Activated naive CD8-positive, alpha-beta T cell treated with anti-CD3 and anti-CD28 coated beads, Interleukin-2, amount 10 ng/mL, durations not matched to agents 7 days and 5 days (primary cell): ENCODE results near the gene ARHGAP26. TPM values are rescaled to one million over a fixed set of nuclear protein-coding genes. Genes with fewer than 3 reads are reported as not detected.
"Not testable (repeated sequence)": the region's sequence is repeated elsewhere in the genome, so short reads cannot be mapped to it uniquely, and the experiment has no call there.

Experiments
- ATAC-seq: fragments of 150-1000 bp; cut with Tn5 transposase; one replicate; pipeline ENCODE4 v1.10.0; 2021; ENCODE audit warnings: low read depth, moderate library complexity
- POLR2A ChIA-PET: fragments of 350-600 bp; sonication (Branson Sonifier 250); formaldehyde crosslinking; loops from one replicate; lab custom pipeline; 2021; ENCODE audit warnings: antibody characterized with exemption; lab: Charles Lee
- DNase-seq: peaks from one replicate; pipeline ENCODE4 v3.0.0; 2021
- H3K27ac Mint-ChIP-seq: one replicate; pipeline ENCODE4 v1.8.0; 2022; ENCODE audit warnings: mild to moderate bottlenecking, mixed read lengths
- H3K27me3 Mint-ChIP-seq: one replicate; pipeline ENCODE4 v1.8.0; 2022; ENCODE audit warnings: mild to moderate bottlenecking, moderate library complexity, mixed read lengths
- H3K36me3 Mint-ChIP-seq: one replicate; pipeline ENCODE4 v1.8.0; 2021; ENCODE audit warnings: mild to moderate bottlenecking, mixed read lengths
- H3K4me1 Mint-ChIP-seq: one replicate; pipeline ENCODE4 v1.8.0; 2021; ENCODE audit warnings: mixed read lengths
- H3K4me3 Mint-ChIP-seq: one replicate; pipeline ENCODE4 v1.8.0; 2022; ENCODE audit warnings: mild to moderate bottlenecking, moderate library complexity, mixed read lengths
- H3K9me3 Mint-ChIP-seq: one replicate; pipeline ENCODE4 v1.8.0; 2021; ENCODE audit warnings: mixed read lengths
- total RNA-seq, 2 experiments: library from RNA; stranded (reverse); gene quantifications; one replicate each; pipeline ENCODE4 v1.2.3, GENCODE V29; 2021

ARHGAP26 gene
- total RNA-seq, 2 experiments from 2014 or later, result 30.6 to 32.0 TPM

GRCh38 chr5:142935014-142935413 lies 164.8 kb downstream of the ARHGAP26 start:
- H3K4me1 Mint-ChIP-seq, result peaks cover 26% of the 10 kb centered on the region
- H3K27ac Mint-ChIP-seq, result no peak overlapping the region
- peaks cover 46% of the 10 kb centered on the region for H3K36me3 Mint-ChIP-seq
- POLR2A ChIA-PET, result no interaction called here
- DNase-seq, result no peak
- no peaks in the 10 kb centered on the region for H3K27me3 Mint-ChIP-seq
- H3K9me3 Mint-ChIP-seq, result no peaks in the 10 kb centered on the region
- ATAC-seq, result no peak
- no peak overlapping the region for H3K4me3 Mint-ChIP-seq

- no peak for DNase-seq
- POLR2A ChIA-PET, result no interaction called here
- H3K4me1 Mint-ChIP-seq, result peaks cover 28% of the 10 kb centered on the region
- no peak overlapping the region for H3K4me3 Mint-ChIP-seq
- no peak overlapping the region for H3K27ac Mint-ChIP-seq
- no peaks in the 10 kb centered on the region for H3K27me3 Mint-ChIP-seq
- no peak for ATAC-seq
- H3K9me3 Mint-ChIP-seq, result no peaks in the 10 kb centered on the region
- H3K36me3 Mint-ChIP-seq, result peaks cover 35% of the 10 kb centered on the region
Observed at GRCh38 chr5:142937374-142937773, 167.2 kb downstream of the ARHGAP26 start.

GRCh38 chr5:142938266-142938880 lies 168.2 kb downstream of the ARHGAP26 start:
- H3K4me3 Mint-ChIP-seq, result no peak overlapping the region
- peaks cover 33% of the 10 kb centered on the region for H3K36me3 Mint-ChIP-seq
- peaks cover 28% of the 10 kb centered on the region for H3K4me1 Mint-ChIP-seq
- ATAC-seq (no peak), DNase-seq (no peak)
- POLR2A ChIA-PET, result no interaction called here
- H3K27ac Mint-ChIP-seq, result no peak overlapping the region
- no peaks in the 10 kb centered on the region for H3K9me3 Mint-ChIP-seq
- H3K27me3 Mint-ChIP-seq, result no peaks in the 10 kb centered on the region

- ATAC-seq, result no peak
- Mint-ChIP-seq H3K4me3 (no peak overlapping the region), H3K36me3 (peaks cover 28% of the 10 kb centered on the region), H3K27me3 (no peaks in the 10 kb centered on the region), H3K27ac (no peak overlapping the region), H3K4me1 (peaks cover 25% of the 10 kb centered on the region), H3K9me3 (no peaks in the 10 kb centered on the region)
- POLR2A ChIA-PET, result no interaction called here
- no peak for DNase-seq
Observed at GRCh38 chr5:142939006-142939405, 168.8 kb downstream of the ARHGAP26 start.

- Mint-ChIP-seq H3K9me3 (no peaks in the 10 kb centered on the region), H3K27ac (no peak overlapping the region), H3K36me3 (peaks cover 23% of the 10 kb centered on the region), H3K4me1 (peaks cover 21% of the 10 kb centered on the region), H3K4me3 (no peak overlapping the region), H3K27me3 (no peaks in the 10 kb centered on the region)
- POLR2A ChIA-PET, result no interaction called here
- ATAC-seq, result no peak
- no peak for DNase-seq
Observed at GRCh38 chr5:142939884-142940283, 169.7 kb downstream of the ARHGAP26 start.

GRCh38 chr5:142941245-142941644 lies 171.1 kb downstream of the ARHGAP26 start:
- Mint-ChIP-seq H3K9me3 (no peaks in the 10 kb centered on the region), H3K4me1 (peaks cover 14% of the 10 kb centered on the region), H3K4me3 (no peak overlapping the region), H3K36me3 (peaks cover 22% of the 10 kb centered on the region), H3K27me3 (no peaks in the 10 kb centered on the region), H3K27ac (no peak overlapping the region)
- peak; percentile 45 for ATAC-seq
- DNase-seq, result no peak
- POLR2A ChIA-PET, result no interaction called here

- H3K9me3 Mint-ChIP-seq, result no peaks in the 10 kb centered on the region
- peaks cover 17% of the 10 kb centered on the region for H3K4me1 Mint-ChIP-seq
- no peaks in the 10 kb centered on the region for H3K27me3 Mint-ChIP-seq
- H3K27ac Mint-ChIP-seq, result no peak overlapping the region
- H3K36me3 Mint-ChIP-seq, result peaks cover 15% of the 10 kb centered on the region
- DNase-seq, result no peak
- no peak overlapping the region for H3K4me3 Mint-ChIP-seq
- no peak for ATAC-seq
- POLR2A ChIA-PET, result no interaction called here
Observed at GRCh38 chr5:142942901-142943300, 172.7 kb downstream of the ARHGAP26 start.

GRCh38 chr5:142944140-142944539 lies 174.0 kb downstream of the ARHGAP26 start:
- Mint-ChIP-seq H3K4me1 (peaks cover 17% of the 10 kb centered on the region), H3K4me3 (no peak overlapping the region), H3K27me3 (no peaks in the 10 kb centered on the region), H3K27ac (no peak overlapping the region), H3K36me3 (peaks cover 15% of the 10 kb centered on the region), H3K9me3 (no peaks in the 10 kb centered on the region)
- POLR2A ChIA-PET, result no interaction called here
- DNase-seq, result no peak
- no peak for ATAC-seq

- Mint-ChIP-seq H3K27me3 (no peaks in the 10 kb centered on the region), H3K4me3 (no peak overlapping the region), H3K9me3 (peaks cover 3% of the 10 kb centered on the region), H3K36me3 (peaks cover 16% of the 10 kb centered on the region), H3K27ac (no peak overlapping the region), H3K4me1 (peaks cover 17% of the 10 kb centered on the region)
- no peak for ATAC-seq
- no peak for DNase-seq
- POLR2A ChIA-PET, result no interaction called here
Observed at GRCh38 chr5:142945321-142945720, 175.1 kb downstream of the ARHGAP26 start.

- Mint-ChIP-seq H3K4me3 (no peak overlapping the region), H3K27ac (no peak overlapping the region), H3K9me3 (peaks cover 3% of the 10 kb centered on the region), H3K36me3 (peaks cover 16% of the 10 kb centered on the region), H3K4me1 (peaks cover 14% of the 10 kb centered on the region), H3K27me3 (no peaks in the 10 kb centered on the region)
- DNase-seq, result no peak
- POLR2A ChIA-PET, result no interaction called here
- ATAC-seq, result no peak
Observed at GRCh38 chr5:142945845-142946244, 175.7 kb downstream of the ARHGAP26 start.

- no peak for DNase-seq
- H3K36me3 Mint-ChIP-seq, result peaks cover 15% of the 10 kb centered on the region
- no peak for ATAC-seq
- H3K27me3 Mint-ChIP-seq, result no peaks in the 10 kb centered on the region
- peaks cover 8% of the 10 kb centered on the region for H3K4me1 Mint-ChIP-seq
- peaks cover 3% of the 10 kb centered on the region for H3K9me3 Mint-ChIP-seq
- H3K4me3 Mint-ChIP-seq, result no peak overlapping the region
- POLR2A ChIA-PET, result no interaction called here
- no peak overlapping the region for H3K27ac Mint-ChIP-seq
Observed at GRCh38 chr5:142946547-142947426, 176.6 kb downstream of the ARHGAP26 start.

- H3K27ac Mint-ChIP-seq, result no peak overlapping the region
- H3K4me3 Mint-ChIP-seq, result no peak overlapping the region
- no peak for ATAC-seq
- no peaks in the 10 kb centered on the region for H3K27me3 Mint-ChIP-seq
- peaks cover 20% of the 10 kb centered on the region for H3K36me3 Mint-ChIP-seq
- peaks cover 8% of the 10 kb centered on the region for H3K4me1 Mint-ChIP-seq
- H3K9me3 Mint-ChIP-seq, result peaks cover 7% of the 10 kb centered on the region
- POLR2A ChIA-PET, result no interaction called here
- no peak for DNase-seq
Observed at GRCh38 chr5:142947427-142947709, 177.2 kb downstream of the ARHGAP26 start.

GRCh38 chr5:142952229-142952628 lies 182.1 kb downstream of the ARHGAP26 start:
- no peak overlapping the region for H3K27ac Mint-ChIP-seq
- DNase-seq, result no peak
- no peaks in the 10 kb centered on the region for H3K27me3 Mint-ChIP-seq
- H3K36me3 Mint-ChIP-seq, result peaks cover 17% of the 10 kb centered on the region
- H3K4me1 Mint-ChIP-seq, result peaks cover 2% of the 10 kb centered on the region
- H3K9me3 Mint-ChIP-seq, result peaks cover 9% of the 10 kb centered on the region
- POLR2A ChIA-PET, result no interaction called here
- H3K4me3 Mint-ChIP-seq, result no peak overlapping the region
- no peak for ATAC-seq

GRCh38 chr5:142952871-142953270 lies 182.7 kb downstream of the ARHGAP26 start:
- ATAC-seq, H3K27ac Mint-ChIP-seq, H3K4me3 Mint-ChIP-seq, DNase-seq, POLR2A ChIA-PET, H3K4me1 Mint-ChIP-seq, H3K27me3 Mint-ChIP-seq: not testable (repeated sequence)
- H3K36me3 Mint-ChIP-seq, result peaks cover 19% of the 10 kb centered on the region
- peaks cover 10% of the 10 kb centered on the region for H3K9me3 Mint-ChIP-seq
